GM23338 (cell line): ENCODE data around the gene IL23R. TPM values are rescaled to one million over a fixed set of nuclear protein-coding genes. Genes with fewer than 3 reads are reported as not detected.

Experiments
- ATAC-seq: fragments of 200-7000 bp; cut with Tn5 transposase; 3 replicates; pipeline ENCODE4 v1.9.1; 2020
- DNase-seq: peaks from one replicate; pipeline ENCODE4 v3.0.0-alpha.2; 2015; ENCODE audit warnings: low spot score
- H2AFZ ChIP-seq: fragments of 200-600 bp; sonication (generic); 2 replicates; pipeline ENCODE4 v1.8.0; 2016; ENCODE audit warnings: antibody characterized with exemption, mild to moderate bottlenecking, moderate library complexity
- H3F3A ChIP-seq: fragments of 200-600 bp; sonication (generic); replicated peaks from 2 replicates; pipeline ENCODE4 v1.8.0; 2017; ENCODE audit warnings: antibody characterized with exemption, mixed run types, low read depth
- H3K27ac ChIP-seq: fragments of 200-600 bp; sonication (generic); 2 replicates; pipeline ENCODE4 v1.6.1; 2016; ENCODE audit warnings: low read depth
- H3K27me3 ChIP-seq: fragments of 200-600 bp; sonication (generic); 2 replicates; pipeline ENCODE4 v1.8.0; 2016; ENCODE audit warnings: mild to moderate bottlenecking, mixed run types, moderate library complexity; ENCODE audit not compliant: insufficient read depth
- H3K36me3 ChIP-seq: fragments of 200-600 bp; sonication (generic); 2 replicates; pipeline ENCODE4 v1.8.0; 2016; ENCODE audit warnings: mild to moderate bottlenecking; ENCODE audit not compliant: insufficient read depth
- H3K4me1 ChIP-seq: fragments of 200-600 bp; sonication (generic); 2 replicates; pipeline ENCODE4 v1.8.0; 2016; ENCODE audit warnings: mild to moderate bottlenecking, moderate library complexity; ENCODE audit not compliant: insufficient read depth
- H3K4me2 ChIP-seq: fragments of 200-600 bp; sonication (generic); 2 replicates; pipeline ENCODE4 v1.7.1; 2017; ENCODE audit warnings: mixed run types
- H3K4me3 ChIP-seq: fragments of 200-600 bp; sonication (generic); 2 replicates; pipeline ENCODE4 v1.6.1; 2016; ENCODE audit warnings: mixed run types
- H3K79me2 ChIP-seq: fragments of 200-600 bp; sonication (generic); replicated peaks from 2 replicates; pipeline ENCODE4 v1.8.0; 2017; ENCODE audit warnings: mild to moderate bottlenecking; ENCODE audit not compliant: insufficient read depth
- H3K9me2 ChIP-seq: fragments of 200-600 bp; sonication (generic); 2 replicates; pipeline ENCODE4 v1.8.0; 2017; ENCODE audit not compliant: insufficient read depth
- H4K20me1 ChIP-seq: fragments of 200-600 bp; sonication (generic); replicated peaks from 2 replicates; pipeline ENCODE4 v1.8.0; 2017; ENCODE audit warnings: mild to moderate bottlenecking; ENCODE audit not compliant: insufficient read depth
- H3K27ac Mint-ChIP-seq: 2 replicates; pipeline ENCODE4 v1.8.0; 2020; ENCODE audit warnings: inconsistent platforms, mild to moderate bottlenecking, moderate library complexity, mixed read lengths
- H3K27me3 Mint-ChIP-seq: 3 replicates; pipeline ENCODE4 v1.8.0; 2022; ENCODE audit warnings: low read depth, mild to moderate bottlenecking, moderate library complexity, mixed read lengths, inconsistent platforms; ENCODE audit not compliant: insufficient read depth, poor library complexity
- H3K36me3 Mint-ChIP-seq: 3 replicates; pipeline ENCODE4 v1.8.0; 2021; ENCODE audit warnings: low read depth, mild to moderate bottlenecking, inconsistent platforms, moderate library complexity, mixed read lengths
- H3K4me1 Mint-ChIP-seq: 3 replicates; pipeline ENCODE4 v1.8.0; 2020; ENCODE audit warnings: mild to moderate bottlenecking, inconsistent platforms, mixed read lengths
- H3K4me3 Mint-ChIP-seq: 3 replicates; pipeline ENCODE4 v1.8.0; 2021; ENCODE audit warnings: moderate library complexity, mild to moderate bottlenecking, inconsistent platforms, mixed read lengths
- H3K9me3 Mint-ChIP-seq: 3 replicates; pipeline ENCODE4 v1.8.0; 2020; ENCODE audit warnings: moderate library complexity, mild to moderate bottlenecking, inconsistent platforms, mixed read lengths
- CREB1 ChIP-seq: fragments of 250-450 bp; sonication (Bioruptor Pico); IDR thresholded peaks from 2 replicates; pipeline ENCODE4 v1.5.0; 2020; ENCODE audit warnings: low read depth, mild to moderate bottlenecking, moderate library complexity
- NANOG ChIP-seq: IDR thresholded peaks from 2 replicates; pipeline ENCODE4 v1.6.1; 2016; ENCODE audit warnings: antibody characterized with exemption, borderline replicate concordance
- ZNF114 ChIP-seq: fragments of 250-450 bp; sonication (Bioruptor Pico); IDR thresholded peaks from 2 replicates; pipeline ENCODE4 v1.5.0; 2020; ENCODE audit warnings: mild to moderate bottlenecking, moderate library complexity
- ZNF331 ChIP-seq: fragments of 250-450 bp; sonication (Bioruptor Pico); IDR thresholded peaks from 2 replicates; pipeline ENCODE4 v1.5.0; 2020; ENCODE audit warnings: low read depth, mild to moderate bottlenecking, moderate library complexity
- polyA plus RNA-seq: library from polyadenylated mRNA; unstranded; fragments of >200 nt; fragmentation: Nextera tagmentation; extraction: Ambion mirVana; gene quantifications from 2 replicates; pipeline ENCODE4 v1.2.1, GENCODE V29; 2016
- total RNA-seq: library from RNA; depleted of rRNA; stranded (reverse); fragments of >200 nt; shearing (Covaris generic); gene quantifications from 2 replicates; pipeline ENCODE4 v1.2.3, GENCODE V29; 2014
- TF ChIP-seq, protein P1 (sequence below): fragments of 250-450 bp; sonication (Bioruptor Pico); IDR thresholded peaks from 2 replicates; pipeline ENCODE4 v1.5.0; 2020; ENCODE audit warnings: mild to moderate bottlenecking, moderate library complexity
- TF ChIP-seq, protein P2 (sequence below): IDR thresholded peaks from 2 replicates; pipeline ENCODE4 v1.6.1; 2016; ENCODE audit warnings: antibody characterized with exemption

Gene IL23R
- total and polyA plus RNA-seq, 2 experiments from 2014 or later, result not detected

DNA sequence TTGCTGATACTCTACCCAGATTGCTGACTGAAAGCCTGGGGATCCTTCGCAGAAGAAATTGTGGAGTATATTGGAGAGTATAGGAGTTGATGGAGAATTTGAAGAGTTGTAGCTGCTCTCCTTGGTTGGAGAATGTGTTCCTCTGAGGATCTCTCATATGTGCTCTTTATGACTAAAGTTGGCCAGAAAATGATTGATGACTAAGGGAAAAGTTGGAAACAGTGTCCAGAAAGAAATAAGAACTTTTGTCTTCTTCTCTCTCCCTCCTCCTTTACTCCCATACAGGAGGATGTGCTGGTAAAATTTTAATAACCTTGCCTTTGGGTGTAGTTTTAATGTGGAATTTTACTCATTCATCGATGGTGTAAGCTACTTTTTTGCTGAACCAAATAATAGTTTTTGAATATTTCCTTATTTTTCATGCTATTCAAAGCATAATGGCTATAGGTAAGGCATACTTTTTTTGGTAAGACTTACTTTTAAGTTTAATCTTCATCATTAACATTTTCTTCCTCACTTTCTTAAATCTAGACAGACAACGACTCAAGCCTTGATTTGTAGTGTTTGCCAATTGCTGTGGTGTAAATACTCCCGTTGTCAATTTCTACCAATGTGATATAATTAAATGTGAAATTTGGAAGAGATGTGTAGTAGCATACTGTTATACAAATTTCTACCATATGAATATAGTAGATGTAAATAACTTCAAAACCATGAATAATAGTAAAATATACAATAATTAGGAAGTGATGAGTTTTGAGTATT is 45.2 kb upstream of the IL23R start (continued):
- TF ChIP-seq, protein P1, sequence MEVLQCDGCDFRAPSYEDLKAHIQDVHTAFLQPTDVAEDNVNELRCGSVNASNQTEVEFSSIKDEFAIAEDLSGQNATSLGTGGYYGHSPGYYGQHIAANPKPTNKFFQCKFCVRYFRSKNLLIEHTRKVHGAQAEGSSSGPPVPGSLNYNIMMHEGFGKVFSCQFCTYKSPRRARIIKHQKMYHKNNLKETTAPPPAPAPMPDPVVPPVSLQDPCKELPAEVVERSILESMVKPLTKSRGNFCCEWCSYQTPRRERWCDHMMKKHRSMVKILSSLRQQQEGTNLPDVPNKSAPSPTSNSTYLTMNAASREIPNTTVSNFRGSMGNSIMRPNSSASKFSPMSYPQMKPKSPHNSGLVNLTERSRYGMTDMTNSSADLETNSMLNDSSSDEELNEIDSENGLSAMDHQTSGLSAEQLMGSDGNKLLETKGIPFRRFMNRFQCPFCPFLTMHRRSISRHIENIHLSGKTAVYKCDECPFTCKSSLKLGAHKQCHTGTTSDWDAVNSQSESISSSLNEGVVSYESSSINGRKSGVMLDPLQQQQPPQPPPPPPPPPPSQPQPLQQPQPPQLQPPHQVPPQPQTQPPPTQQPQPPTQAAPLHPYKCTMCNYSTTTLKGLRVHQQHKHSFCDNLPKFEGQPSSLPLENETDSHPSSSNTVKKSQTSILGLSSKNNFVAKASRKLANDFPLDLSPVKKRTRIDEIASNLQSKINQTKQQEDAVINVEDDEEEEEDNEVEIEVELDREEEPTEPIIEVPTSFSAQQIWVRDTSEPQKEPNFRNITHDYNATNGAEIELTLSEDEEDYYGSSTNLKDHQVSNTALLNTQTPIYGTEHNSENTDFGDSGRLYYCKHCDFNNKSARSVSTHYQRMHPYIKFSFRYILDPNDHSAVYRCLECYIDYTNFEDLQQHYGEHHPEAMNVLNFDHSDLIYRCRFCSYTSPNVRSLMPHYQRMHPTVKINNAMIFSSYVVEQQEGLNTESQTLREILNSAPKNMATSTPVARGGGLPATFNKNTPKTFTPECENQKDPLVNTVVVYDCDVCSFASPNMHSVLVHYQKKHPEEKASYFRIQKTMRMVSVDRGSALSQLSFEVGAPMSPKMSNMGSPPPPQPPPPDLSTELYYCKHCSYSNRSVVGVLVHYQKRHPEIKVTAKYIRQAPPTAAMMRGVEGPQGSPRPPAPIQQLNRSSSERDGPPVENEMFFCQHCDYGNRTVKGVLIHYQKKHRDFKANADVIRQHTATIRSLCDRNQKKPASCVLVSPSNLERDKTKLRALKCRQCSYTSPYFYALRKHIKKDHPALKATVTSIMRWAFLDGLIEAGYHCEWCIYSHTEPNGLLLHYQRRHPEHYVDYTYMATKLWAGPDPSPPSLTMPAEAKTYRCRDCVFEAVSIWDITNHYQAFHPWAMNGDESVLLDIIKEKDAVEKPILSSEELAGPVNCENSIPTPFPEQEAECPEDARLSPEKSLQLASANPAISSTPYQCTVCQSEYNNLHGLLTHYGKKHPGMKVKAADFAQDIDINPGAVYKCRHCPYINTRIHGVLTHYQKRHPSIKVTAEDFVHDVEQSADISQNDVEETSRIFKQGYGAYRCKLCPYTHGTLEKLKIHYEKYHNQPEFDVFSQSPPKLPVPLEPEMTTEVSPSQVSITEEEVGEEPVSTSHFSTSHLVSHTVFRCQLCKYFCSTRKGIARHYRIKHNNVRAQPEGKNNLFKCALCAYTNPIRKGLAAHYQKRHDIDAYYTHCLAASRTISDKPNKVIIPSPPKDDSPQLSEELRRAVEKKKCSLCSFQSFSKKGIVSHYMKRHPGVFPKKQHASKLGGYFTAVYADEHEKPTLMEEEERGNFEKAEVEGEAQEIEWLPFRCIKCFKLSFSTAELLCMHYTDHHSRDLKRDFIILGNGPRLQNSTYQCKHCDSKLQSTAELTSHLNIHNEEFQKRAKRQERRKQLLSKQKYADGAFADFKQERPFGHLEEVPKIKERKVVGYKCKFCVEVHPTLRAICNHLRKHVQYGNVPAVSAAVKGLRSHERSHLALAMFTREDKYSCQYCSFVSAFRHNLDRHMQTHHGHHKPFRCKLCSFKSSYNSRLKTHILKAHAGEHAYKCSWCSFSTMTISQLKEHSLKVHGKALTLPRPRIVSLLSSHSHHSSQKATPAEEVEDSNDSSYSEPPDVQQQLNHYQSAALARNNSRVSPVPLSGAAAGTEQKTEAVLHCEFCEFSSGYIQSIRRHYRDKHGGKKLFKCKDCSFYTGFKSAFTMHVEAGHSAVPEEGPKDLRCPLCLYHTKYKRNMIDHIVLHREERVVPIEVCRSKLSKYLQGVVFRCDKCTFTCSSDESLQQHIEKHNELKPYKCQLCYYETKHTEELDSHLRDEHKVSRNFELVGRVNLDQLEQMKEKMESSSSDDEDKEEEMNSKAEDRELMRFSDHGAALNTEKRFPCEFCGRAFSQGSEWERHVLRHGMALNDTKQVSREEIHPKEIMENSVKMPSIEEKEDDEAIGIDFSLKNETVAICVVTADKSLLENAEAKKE (CRISPR knock-in tag), result no peak
- TF ChIP-seq CREB1, result no peak
- no peak for TF ChIP-seq ZNF114 (CRISPR knock-in tag)
- TF ChIP-seq, protein P2, sequence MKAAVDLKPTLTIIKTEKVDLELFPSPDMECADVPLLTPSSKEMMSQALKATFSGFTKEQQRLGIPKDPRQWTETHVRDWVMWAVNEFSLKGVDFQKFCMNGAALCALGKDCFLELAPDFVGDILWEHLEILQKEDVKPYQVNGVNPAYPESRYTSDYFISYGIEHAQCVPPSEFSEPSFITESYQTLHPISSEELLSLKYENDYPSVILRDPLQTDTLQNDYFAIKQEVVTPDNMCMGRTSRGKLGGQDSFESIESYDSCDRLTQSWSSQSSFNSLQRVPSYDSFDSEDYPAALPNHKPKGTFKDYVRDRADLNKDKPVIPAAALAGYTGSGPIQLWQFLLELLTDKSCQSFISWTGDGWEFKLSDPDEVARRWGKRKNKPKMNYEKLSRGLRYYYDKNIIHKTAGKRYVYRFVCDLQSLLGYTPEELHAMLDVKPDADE, result no peak
- no peak for TF ChIP-seq NANOG

DNA sequence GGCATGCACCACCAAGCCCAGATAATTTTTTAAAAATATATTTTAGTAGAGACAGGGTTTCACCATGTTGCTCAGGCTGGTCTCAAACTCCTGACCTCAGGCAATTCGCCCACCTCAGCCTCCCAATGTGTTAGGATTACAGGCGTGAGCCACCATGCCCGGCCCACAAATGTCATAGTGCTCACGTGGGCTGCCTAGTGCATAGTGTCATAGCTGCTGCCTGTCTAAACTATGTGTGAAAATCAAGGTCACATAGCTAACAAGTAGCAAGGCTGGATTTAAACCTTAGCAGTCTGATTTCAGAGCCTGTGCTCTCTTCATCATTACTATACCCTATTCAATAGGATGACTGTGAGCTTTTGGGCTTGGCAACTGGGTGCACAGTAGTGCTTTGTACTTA is 41.8 kb upstream of the IL23R start:
- no peak overlapping the region for H3K4me3 Mint-ChIP-seq
- peaks cover 2% of the 10 kb centered on the region for H3K27me3 Mint-ChIP-seq
- no peak overlapping the region for H3K27ac Mint-ChIP-seq
- DNase-seq (no peak), ATAC-seq (no peak)
- H3K4me1 ChIP-seq, result no peaks in the 10 kb centered on the region
- no peak for TF ChIP-seq ZNF331 (CRISPR knock-in tag)
- H3K36me3 Mint-ChIP-seq, result no peaks in the 10 kb centered on the region
- H3K79me2 ChIP-seq, result no peaks in the 10 kb centered on the region
- H3K9me2 ChIP-seq, result 0 out of 2 replicates have a peak, but pooled peaks cover 3% of the 10 kb centered on the region
- H2AFZ ChIP-seq, result no peak overlapping the region
- no peaks in the 10 kb centered on the region; the same call in 2 of the 3 replicates for H3K9me3 Mint-ChIP-seq
- no peaks in the 10 kb centered on the region for H3F3A ChIP-seq
- H3K36me3 ChIP-seq, result no peaks in the 10 kb centered on the region
- H4K20me1 ChIP-seq, result no peaks in the 10 kb centered on the region
- no peaks in the 10 kb centered on the region; the same call in 2 of the 3 replicates for H3K4me1 Mint-ChIP-seq
- no peak overlapping the region for H3K27ac ChIP-seq
- H3K4me2 ChIP-seq, result no peak overlapping the region
- no peak overlapping the region for H3K4me3 ChIP-seq
- no peaks in the 10 kb centered on the region for H3K27me3 ChIP-seq
